ENCODE measurements around the gene RRP8.

The RRP8 gene

GRCh38 chr11:6599881-6600390, 3.5 kb downstream of the RRP8 start:
- no peak for DNase-seq

- no peak for DNase-seq
Measured at GRCh38 chr11:6599449-6599848, 4.0 kb downstream of the RRP8 start.

- DNase-seq, result no peak
Measured at GRCh38 chr11:6598555-6598954, 4.9 kb downstream of the RRP8 start.

- DNase-seq, result no peak
Measured at GRCh38 chr11:6596239-6596877, 7.1 kb downstream of the RRP8 start.

GRCh38 chr11:6594142-6594768, 9.2 kb downstream of the RRP8 start:
- no peak for DNase-seq

GRCh38 chr11:6588018-6588417, 15.4 kb downstream of the RRP8 start:
- DNase-seq, result no peak

- no peak for DNase-seq
Measured at GRCh38 chr11:6587360-6587953, 16.0 kb downstream of the RRP8 start.

DNA sequence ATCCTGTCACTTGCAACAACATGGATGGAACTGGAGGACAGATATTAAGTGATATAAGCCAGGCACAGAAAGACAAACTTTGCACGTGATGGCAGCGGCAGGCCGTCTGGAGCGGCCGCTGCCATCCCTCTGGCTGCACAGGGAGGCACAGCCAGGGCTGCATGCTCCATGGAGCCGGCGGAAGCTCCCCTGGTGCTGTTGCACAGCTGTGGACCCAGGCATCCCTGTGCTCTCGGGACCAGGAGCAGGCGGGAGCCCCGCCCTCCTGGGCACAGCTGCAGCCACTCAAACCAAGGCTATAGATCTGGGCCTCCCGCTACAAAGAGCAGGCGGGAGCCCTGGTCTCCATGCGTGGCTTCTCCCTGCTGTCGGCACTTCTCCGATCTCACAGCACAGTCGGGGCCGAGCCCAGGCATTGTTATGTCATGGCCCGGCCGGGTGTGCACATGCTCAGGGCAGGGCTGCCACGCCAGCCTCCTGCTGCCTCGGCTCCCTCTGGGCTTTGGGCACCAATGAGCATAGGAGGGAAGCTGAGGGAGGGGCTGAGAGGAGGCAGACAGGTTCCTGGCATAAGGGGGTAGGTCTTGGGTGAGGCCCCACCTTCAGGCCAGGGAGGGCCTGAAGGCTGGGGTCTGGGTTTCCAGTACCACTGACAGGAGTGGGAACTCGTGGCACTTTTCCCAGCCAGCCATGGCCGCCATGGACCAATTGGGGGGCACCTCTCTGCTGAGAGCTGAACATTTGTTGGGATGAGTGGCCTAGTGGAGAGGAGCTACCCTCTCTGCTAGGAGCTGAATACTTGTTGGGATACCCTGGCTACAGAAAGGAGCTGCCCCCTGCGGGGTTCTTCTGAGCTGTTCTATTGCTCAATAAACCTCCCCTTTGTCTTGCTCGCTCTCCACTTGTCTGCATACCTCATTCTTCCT, 16.7 kb downstream of the RRP8 start:
- DNase-seq, result peak; percentile 47

DNA sequence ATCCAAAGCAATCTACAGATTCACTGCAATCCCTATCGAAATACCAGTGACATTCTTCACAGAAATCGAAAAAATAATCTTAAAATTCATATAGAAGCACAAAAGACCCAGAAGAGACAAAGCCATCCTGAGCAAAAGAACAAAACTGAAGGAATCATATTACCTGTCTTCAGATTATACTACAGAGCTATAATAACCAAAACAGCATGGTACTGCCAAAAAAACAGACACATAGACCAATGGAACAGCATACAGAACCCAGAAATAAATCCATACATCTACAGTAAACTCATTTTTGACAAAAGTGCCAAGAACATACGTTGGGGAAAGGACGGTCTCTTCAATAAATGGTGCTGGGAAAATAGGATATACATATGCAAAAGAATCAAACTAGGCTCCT, 18.9 kb downstream of the RRP8 start:
- DNase-seq, result no peak

DNA sequence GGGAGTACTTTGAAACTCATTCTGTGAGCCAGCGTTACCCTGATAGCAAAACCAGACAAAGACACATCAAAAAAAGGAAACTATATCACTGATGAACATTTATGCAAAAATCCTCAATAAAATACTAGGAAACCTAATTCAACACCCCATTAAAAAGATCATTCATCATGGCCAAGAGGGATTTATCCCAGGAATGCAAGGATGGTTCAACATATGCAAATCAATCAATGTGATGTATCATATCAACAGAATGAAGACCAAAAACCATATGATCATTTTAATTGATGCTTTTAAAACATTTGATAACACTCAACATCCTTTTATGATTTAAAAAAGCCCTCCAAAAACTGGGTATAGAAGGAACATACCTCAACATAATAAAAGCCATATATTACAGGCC, 19.8 kb downstream of the RRP8 start:
- no peak for DNase-seq

- DNase-seq, result no peak
Measured at GRCh38 chr11:6579681-6580080, 23.7 kb downstream of the RRP8 start.

- DNase-seq, result no peak
Measured at GRCh38 chr11:6578134-6578533, 25.3 kb downstream of the RRP8 start.

- peak; percentile 83 for DNase-seq
Measured at GRCh38 chr11:6576471-6577373, 26.7 kb downstream of the RRP8 start.

DNA sequence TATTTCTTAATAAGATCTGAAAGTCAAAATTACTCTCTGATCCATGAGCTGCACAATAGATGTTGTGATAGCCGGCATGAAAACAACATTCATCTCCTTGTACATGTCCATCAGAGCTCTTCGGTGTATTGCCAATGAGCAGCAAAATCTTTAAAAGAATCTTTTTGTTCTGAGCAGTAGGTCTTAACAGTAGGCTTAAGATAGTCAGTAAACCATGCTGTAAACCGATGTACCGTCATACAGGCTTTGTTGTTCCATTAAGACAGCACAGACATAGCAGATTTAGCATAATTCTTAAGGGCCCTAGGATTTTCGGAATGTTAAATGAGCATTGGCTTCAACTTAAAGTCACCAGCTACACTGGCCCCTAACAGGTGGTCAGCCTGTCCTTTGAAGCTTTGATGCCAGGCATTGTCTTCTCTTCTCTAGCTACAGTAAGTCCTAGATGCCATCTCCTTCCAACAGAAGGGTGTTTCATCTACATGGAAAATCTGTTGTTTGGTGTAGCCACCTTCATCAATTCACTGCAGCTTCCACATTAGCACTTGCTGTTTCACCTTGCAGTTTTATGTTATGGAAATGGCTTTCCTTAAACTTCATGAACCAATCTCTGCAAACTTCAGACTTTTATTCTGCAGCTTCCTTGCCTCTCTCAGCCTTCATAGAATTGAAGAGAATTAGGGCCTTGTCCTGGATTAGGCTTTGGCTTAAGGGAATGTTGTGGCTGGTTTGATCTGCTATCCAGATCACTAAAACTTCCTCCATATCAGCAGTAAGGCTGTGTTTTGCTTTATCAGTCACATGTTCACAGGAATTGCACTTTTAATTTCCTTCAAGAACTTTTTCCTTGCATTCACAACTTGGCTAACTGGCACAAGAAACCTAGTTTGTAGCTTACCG, 28.4 kb downstream of the RRP8 start:
- no peak for DNase-seq

- DNase-seq, result peak; percentile 84
Measured at GRCh38 chr11:6572215-6572614, 31.2 kb downstream of the RRP8 start.

DNA sequence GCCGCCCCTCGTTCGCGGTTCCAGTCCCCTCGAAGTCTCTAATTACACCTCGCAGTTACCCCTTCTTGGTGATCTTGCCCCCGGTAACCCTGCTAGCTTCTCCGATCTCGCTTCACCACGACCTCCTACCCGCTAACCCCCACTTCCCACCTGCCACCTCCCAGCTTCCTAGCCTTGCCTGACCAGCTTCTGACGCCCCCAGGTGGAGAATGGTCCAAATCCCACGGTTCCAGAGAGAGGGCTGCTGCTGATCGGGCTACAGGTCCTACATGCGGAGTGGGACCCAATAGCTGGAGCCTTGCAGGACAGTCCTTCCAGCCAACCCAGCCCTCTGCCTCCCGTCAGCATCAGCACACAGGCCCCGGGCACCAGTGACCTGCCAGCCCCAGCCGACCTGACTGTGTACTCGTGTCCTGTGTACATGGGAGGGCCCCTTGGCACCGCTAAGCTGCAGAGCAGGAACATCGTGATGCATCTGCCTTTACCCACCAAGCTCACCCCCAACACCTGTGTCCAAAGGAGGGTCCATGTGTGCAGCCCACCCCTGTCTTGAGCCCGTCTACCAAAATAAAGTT, 31.9 kb downstream of the RRP8 start:
- no peak for DNase-seq

- DNase-seq, result no peak
Measured at GRCh38 chr11:6570691-6571427, 32.6 kb downstream of the RRP8 start.

DNA sequence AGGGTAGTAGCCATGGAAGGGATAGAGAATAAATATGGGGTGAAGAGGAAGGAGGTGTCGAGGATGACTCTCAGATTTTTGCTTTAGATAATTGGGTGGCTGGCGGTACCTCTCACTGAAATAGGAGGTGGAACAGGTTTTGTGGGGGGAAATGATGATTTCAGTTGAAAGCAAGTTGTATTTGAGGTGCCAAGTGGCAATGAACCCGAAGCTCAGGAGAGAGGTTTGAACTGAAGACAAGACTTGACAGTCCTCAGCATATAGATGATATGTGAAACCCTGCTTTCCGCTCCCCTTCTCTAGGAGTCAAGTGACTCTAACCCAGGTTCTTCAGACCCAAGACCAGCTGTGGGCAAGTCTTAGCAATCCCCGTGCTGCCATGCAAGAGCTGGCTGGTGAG, 33.7 kb downstream of the RRP8 start:
- DNase-seq, result no peak

GRCh38 chr11:6568191-6568918, 35.1 kb downstream of the RRP8 start:
- peak; percentile 83 for DNase-seq

All from fibroblast of skin of scalp (primary cell).